CD8-positive, alpha-beta memory T cell (primary cell): Measurements from ENCODE around the gene DDX25. TPM values are rescaled to one million over a fixed set of nuclear protein-coding genes. Genes with fewer than 3 reads are reported as not detected.

Experiments
- polyA plus RNA-seq: library from polyadenylated mRNA; unstranded; fragments of 300-500 nt; fragmentation: Illumina TruSeq; gene quantifications from one replicate; pipeline ENCODE4 v1.2.3, GENCODE V29; 2021
- total RNA-seq, 2 experiments: library from RNA; stranded (reverse); gene quantifications; one replicate each; pipeline ENCODE4 v1.2.3, GENCODE V29; 2021

DDX25 gene
- total and polyA plus RNA-seq, 3 experiments from 2014 or later, result 0.46 TPM; not detected in 2

Other genes starting within 250 kb of the DDX25 start
- not detected for gene ACRV1, start 223.7 kb upstream of the DDX25 start, total RNA-seq
- gene ACRV1, start 223.7 kb upstream of the DDX25 start, polyA plus RNA-seq, result not detected
- gene PATE1, start 158.2 kb upstream of the DDX25 start, total RNA-seq, result not detected
- gene PATE1, start 158.2 kb upstream of the DDX25 start, polyA plus RNA-seq, result not detected
- not detected for gene PATE2, start 125.7 kb upstream of the DDX25 start, total RNA-seq
- not detected for gene PATE2, start 125.7 kb upstream of the DDX25 start, polyA plus RNA-seq
- gene PATE3, start 116.4 kb upstream of the DDX25 start, total RNA-seq, result not detected
- gene PATE3, start 116.4 kb upstream of the DDX25 start, polyA plus RNA-seq, result not detected
- gene PATE4, start 71.2 kb upstream of the DDX25 start, total RNA-seq, result not detected
- not detected for gene PATE4, start 71.2 kb upstream of the DDX25 start, polyA plus RNA-seq
- 1 to 10 TPM; 7.3 to 8.1 TPM for gene HYLS1, start 16.8 kb upstream of the DDX25 start, total RNA-seq
- gene HYLS1, start 16.8 kb upstream of the DDX25 start, polyA plus RNA-seq, result 6.9 TPM
- gene PUS3, start 1.3 kb upstream of the DDX25 start, total RNA-seq, result 10 to 100 TPM; 16.5 to 19.2 TPM
- 17.5 TPM for gene PUS3, start 1.3 kb upstream of the DDX25 start, polyA plus RNA-seq
- gene VSIG10L2, start 41.5 kb downstream of the DDX25 start, total RNA-seq, result not detected
- not detected for gene VSIG10L2, start 41.5 kb downstream of the DDX25 start, polyA plus RNA-seq
- gene CDON, start 158.4 kb downstream of the DDX25 start, total RNA-seq, result 1 to 10 TPM; 1.7 to 2.0 TPM
- not detected for gene CDON, start 158.4 kb downstream of the DDX25 start, polyA plus RNA-seq